GM12864 (cell line): ENCODE results near the gene HS6ST3.

Experiments
- DNase-seq: peaks from one replicate; pipeline ENCODE4 v3.0.0-alpha.2; 2011; ENCODE audit warnings: low read depth
- H3K4me3 ChIP-seq: 2 replicates; pipeline ENCODE4 v1.5.1; 2011; ENCODE audit warnings: mild to moderate bottlenecking, low read depth, low read length, control low read depth
- TF ChIP-seq, protein P1 (sequence below): IDR thresholded peaks from 2 replicates; pipeline ENCODE4 v1.5.1; 2011; ENCODE audit warnings: low read depth, mild to moderate bottlenecking, moderate library complexity, low read length, control low read depth, inconsistent platforms; ENCODE audit errors: missing control alignments

The HS6ST3 gene

DNA sequence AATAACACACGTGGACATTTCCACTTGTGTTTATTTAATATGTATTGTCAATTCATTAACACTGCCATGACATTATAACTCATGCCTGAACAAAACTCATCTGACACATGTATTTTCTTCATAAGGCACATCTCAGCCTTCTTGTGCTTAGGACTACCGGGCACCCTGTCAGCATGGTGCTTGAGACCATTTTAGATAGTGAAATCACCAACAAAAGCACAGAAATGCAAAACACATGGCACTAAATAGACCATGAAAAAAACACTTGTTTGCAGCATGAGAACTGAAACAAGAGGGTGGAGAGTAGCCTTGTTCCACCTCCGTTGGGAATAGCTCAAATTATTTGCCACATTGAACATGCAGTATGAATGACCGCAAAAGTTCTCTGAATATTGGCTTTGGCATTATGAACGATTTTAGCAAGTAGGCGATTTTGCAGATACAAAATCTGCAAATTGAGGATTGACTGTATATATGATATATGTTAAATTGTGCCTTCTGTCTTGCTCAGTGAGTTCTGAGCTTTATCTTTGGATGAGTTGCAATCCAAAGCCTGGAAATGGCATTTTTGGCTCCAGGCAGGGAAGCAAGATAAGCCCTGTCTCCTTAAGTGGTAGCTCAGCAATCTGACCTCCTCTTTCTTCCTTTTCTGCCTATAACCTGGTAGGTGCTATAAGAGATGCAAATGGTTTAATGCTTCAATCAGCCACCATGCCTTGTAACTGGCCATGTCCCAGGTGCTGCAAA is 328.2 kb downstream of the HS6ST3 start:
- DNase-seq, result no peak

DNA sequence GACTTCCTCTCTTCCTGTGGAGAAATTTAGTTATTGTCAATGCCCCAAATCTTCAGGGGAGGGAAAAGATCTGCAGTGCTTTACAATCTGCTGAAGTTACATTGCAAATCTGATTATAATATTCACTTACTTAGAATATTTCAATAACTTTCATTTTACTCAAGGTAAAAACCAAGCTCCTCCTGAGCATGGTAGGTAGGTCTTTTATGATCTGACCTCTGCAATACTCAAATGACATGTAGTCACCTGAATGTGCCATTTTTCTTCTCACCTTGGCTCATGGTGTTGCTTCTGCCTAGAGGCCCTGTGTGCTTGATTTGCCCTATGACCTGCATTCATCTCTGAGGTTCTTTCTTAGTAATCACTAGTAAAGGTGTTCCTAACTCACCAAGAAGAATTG is 331.4 kb downstream of the HS6ST3 start:
- TF ChIP-seq, protein P1, sequence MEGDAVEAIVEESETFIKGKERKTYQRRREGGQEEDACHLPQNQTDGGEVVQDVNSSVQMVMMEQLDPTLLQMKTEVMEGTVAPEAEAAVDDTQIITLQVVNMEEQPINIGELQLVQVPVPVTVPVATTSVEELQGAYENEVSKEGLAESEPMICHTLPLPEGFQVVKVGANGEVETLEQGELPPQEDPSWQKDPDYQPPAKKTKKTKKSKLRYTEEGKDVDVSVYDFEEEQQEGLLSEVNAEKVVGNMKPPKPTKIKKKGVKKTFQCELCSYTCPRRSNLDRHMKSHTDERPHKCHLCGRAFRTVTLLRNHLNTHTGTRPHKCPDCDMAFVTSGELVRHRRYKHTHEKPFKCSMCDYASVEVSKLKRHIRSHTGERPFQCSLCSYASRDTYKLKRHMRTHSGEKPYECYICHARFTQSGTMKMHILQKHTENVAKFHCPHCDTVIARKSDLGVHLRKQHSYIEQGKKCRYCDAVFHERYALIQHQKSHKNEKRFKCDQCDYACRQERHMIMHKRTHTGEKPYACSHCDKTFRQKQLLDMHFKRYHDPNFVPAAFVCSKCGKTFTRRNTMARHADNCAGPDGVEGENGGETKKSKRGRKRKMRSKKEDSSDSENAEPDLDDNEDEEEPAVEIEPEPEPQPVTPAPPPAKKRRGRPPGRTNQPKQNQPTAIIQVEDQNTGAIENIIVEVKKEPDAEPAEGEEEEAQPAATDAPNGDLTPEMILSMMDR, result no peak
- no peak for DNase-seq
- H3K4me3 ChIP-seq, result no peak overlapping the region

More for the DNA sequence above, 328.2 kb downstream of the HS6ST3 start:
- TF ChIP-seq, protein P1, result no peak
- no peak overlapping the region for H3K4me3 ChIP-seq

DNA sequence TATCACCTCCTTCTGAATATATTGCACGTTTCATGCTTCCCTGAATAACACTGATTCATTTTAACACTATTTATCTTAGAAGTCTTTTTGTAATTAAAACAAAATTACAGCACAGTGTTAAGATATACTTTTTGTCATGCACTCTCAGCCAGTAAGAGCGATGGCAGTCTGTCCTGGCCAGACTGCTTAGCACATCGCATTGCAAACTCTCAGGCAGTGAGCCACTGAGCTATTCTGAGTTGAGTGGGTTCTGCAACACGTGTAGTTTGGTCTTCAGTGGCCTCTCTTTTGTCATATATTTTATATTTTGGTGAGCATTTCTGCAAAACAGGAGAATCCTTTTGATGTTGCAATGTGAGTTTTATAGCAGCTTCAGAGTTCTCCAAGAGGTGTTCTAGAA is 332.1 kb downstream of the HS6ST3 start:
- no peak for DNase-seq
- no peak overlapping the region for H3K4me3 ChIP-seq
- TF ChIP-seq, protein P1, result no peak

DNA sequence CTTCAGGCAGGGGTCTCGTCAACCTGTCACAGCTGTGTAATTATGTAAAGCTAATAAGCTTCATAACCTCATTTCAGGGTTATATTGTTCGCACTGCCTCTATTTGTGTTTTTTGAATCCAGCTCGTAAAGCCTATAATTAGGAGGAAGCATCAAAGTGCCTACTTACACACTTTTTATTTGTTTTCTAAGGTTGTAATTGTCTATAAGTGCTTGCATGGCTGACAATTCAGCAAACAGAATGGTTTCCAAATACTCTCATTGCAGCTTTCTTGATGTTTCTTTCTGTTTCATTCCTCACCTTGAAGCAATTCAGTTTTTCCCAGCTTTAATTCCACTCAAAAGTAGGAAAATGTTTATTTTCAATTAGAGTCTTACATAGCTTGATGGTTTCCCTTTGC is 336.3 kb downstream of the HS6ST3 start:
- TF ChIP-seq, protein P1, result no peak
- no peak for DNase-seq
- H3K4me3 ChIP-seq, result no peak overlapping the region

DNA sequence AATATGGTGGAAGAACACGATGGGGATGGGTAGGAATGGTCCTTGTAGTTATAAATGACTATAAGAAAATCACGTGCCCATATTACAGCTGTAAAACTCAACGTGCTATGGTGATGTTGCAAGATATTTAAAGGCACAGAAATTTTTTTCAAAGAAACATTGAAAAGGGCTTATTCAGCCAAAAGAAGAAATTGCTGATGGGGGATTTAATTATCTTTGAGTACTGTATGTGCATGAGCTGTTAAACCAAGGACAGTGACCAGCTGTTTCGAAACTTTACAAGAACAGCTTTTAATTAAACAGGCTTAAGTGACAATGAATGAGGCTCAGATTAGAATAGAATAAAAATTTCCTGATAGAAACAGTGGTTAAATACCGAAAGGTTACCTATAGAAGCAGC is 339.0 kb downstream of the HS6ST3 start:
- no peak for DNase-seq
- TF ChIP-seq, protein P1, result no peak
- H3K4me3 ChIP-seq, result no peak overlapping the region

DNA sequence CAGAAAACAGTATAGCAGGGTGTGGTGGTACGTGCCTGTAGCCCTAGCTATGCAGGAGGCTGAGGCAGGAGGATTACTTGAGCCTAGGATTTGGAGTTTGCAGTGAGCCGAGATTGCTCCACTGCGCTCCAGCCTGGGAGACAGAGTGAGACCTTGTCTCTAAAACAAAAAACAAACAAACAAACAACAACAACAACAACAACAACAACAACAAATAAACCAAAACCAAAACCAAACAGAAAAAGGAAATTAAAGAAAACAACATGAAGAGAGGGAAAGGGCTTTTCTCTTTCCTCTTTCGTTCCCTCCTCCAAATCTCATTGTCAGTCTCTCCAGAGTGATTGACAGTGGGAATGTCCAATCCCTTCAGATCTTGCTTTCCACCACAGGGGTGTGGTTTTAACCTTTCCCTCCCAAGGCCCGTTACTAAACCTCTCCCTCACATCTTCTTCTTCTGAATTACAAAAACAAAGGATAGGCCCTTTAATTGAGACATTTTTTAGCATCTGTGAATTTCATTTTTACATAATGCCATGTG is 341.2 kb downstream of the HS6ST3 start:
- H3K4me3 ChIP-seq, result no peak overlapping the region
- DNase-seq, result no peak
- TF ChIP-seq, protein P1, result no peak

DNA sequence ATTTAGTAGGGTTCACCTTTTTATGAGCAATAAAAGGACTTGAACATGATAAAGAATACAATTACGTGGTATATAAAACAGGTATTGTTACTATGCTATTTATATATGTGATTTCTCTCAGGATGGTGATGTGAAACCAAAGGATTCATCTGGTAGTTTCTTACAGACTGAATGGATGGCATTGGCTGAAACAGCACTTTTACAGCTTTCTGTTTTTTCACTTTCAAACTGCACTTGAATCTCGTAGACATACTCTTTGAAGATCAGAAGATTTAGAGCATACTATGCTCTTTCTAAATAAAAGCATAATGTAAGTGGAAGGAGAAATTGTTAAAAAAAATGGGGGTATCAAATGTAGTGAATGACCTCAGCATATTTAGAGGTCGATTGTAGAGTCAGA is 354.8 kb downstream of the HS6ST3 start:
- TF ChIP-seq, protein P1, result no peak
- H3K4me3 ChIP-seq, result no peak overlapping the region
- DNase-seq, result no peak
